NCI-H2196 (cell line): ENCODE data around the gene ZBTB7B.

ENCODE experiments used
- DNase-seq: peaks from one replicate; lab custom pipeline; 2025; ENCODE audit not compliant: unreplicated experiment; lab: John Stamatoyannopoulos, UW

The ZBTB7B gene

GRCh38 chr1:155002464-155003226 lies at the start of gene ZBTB7B:
Gene ZBTB7B (plus strand): TSS chr1:155002802. CDS start chr1:155014661, 11,859 bp downstream.
- DNase-seq, result no peak

- DNase-seq, result no peak
Measured at GRCh38 chr1:154953611-154954038, 49.0 kb upstream of the ZBTB7B start.

- no peak for DNase-seq
Measured at GRCh38 chr1:154954541-154954940, 48.1 kb upstream of the ZBTB7B start.

- DNase-seq, result peak; percentile 89
Measured at GRCh38 chr1:154955039-154955717, 47.4 kb upstream of the ZBTB7B start.

GRCh38 chr1:154955718-154956543 lies 46.7 kb upstream of the ZBTB7B start, which contains the start of gene PBXIP1:
Gene PBXIP1 (minus strand): TSS chr1:154956099. CDS start chr1:154953721, 2,378 bp downstream.
- peak; percentile 86 for DNase-seq

GRCh38 chr1:154956544-154956941 lies 46.1 kb upstream of the ZBTB7B start:
- DNase-seq, result no peak

GRCh38 chr1:154957091-154957657 lies 45.4 kb upstream of the ZBTB7B start:
- no peak for DNase-seq

GRCh38 chr1:154958036-154958435 lies 44.6 kb upstream of the ZBTB7B start:
- DNase-seq, result no peak

GRCh38 chr1:154958681-154959425 lies 43.7 kb upstream of the ZBTB7B start:
- no peak for DNase-seq

- no peak for DNase-seq
Measured at GRCh38 chr1:154959426-154959780, 43.2 kb upstream of the ZBTB7B start.

- DNase-seq, result no peak
Measured at GRCh38 chr1:154960446-154961136, 42.0 kb upstream of the ZBTB7B start.

GRCh38 chr1:154961207-154962155 lies 41.1 kb upstream of the ZBTB7B start, which contains the start of gene PYGO2:
Gene PYGO2 (minus strand): TSS chr1:154961782. CDS start chr1:154961576, 206 bp downstream.
- peak; percentile 81 for DNase-seq

GRCh38 chr1:154962156-154962749 lies 40.3 kb upstream of the ZBTB7B start:
- no peak for DNase-seq

- DNase-seq, result no peak
Measured at GRCh38 chr1:154962795-154963330, 39.7 kb upstream of the ZBTB7B start.

GRCh38 chr1:154963643-154964042 lies 39.0 kb upstream of the ZBTB7B start:
- DNase-seq, result no peak

- no peak for DNase-seq
Measured at GRCh38 chr1:154964359-154964758, 38.2 kb upstream of the ZBTB7B start.

- DNase-seq, result no peak
Measured at GRCh38 chr1:154966111-154966510, 36.5 kb upstream of the ZBTB7B start.
